Erythroblast (primary cell): ENCODE results near the gene ERICH4.
"Not testable (repeated sequence)": the region's sequence is repeated elsewhere in the genome, so short reads cannot be mapped to it uniquely, and the experiment has no call there.

Source experiments
- DNase-seq, 2 experiments: peaks; one replicate each; lab custom pipeline; 2025; lab: John Stamatoyannopoulos, UW
- GATA1 ChIP-seq: IDR thresholded peaks from 2 replicates; pipeline ENCODE4 v1.6.1; 2011; ENCODE audit warnings: low read depth, mild to moderate bottlenecking, control low read depth, low read length, moderate library complexity
- POLR2A ChIP-seq: IDR thresholded peaks from 2 replicates; pipeline ENCODE4 v1.6.1; 2011; ENCODE audit warnings: mild to moderate bottlenecking, low read length

The ERICH4 gene

DNA sequence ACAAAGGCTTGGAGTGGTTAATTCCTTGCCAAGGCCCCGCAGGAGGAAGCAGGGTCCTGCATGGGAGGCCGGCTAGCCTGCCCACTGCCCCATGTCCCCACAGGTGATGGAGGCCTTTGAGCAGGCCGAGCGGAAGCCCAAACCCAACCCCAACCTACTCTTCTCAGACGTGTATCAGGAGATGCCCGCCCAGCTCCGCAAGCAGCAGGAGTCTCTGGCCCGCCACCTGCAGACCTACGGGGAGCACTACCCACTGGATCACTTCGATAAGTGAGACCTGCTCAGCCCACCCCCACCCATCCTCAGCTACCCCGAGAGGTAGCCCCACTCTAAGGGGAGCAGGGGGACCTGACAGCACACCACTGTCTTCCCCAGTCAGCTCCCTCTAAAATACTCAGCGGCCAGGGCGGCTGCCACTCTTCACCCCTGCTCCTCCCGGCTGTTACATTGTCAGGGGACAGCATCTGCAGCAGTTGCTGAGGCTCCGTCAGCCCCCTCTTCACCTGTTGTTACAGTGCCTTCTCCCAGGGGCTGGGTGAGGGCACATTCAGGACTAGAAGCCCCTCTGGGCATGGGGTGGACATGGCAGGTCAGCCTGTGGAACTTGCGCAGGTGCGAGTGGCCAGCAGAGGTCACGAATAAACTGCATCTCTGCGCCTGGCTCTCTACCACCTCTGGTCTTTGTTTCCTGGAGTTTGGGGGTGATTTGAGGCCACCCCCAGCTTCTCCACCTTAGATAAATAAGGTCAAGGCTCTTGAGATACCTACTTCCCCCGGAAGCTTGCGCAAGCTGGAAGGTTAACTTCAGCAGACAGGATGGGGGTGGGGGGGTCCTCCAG lies 18.4 kb upstream of the ERICH4 start:
- no peak for DNase-seq
- TF ChIP-seq POLR2A (no peak), GATA1 (no peak)

DNA sequence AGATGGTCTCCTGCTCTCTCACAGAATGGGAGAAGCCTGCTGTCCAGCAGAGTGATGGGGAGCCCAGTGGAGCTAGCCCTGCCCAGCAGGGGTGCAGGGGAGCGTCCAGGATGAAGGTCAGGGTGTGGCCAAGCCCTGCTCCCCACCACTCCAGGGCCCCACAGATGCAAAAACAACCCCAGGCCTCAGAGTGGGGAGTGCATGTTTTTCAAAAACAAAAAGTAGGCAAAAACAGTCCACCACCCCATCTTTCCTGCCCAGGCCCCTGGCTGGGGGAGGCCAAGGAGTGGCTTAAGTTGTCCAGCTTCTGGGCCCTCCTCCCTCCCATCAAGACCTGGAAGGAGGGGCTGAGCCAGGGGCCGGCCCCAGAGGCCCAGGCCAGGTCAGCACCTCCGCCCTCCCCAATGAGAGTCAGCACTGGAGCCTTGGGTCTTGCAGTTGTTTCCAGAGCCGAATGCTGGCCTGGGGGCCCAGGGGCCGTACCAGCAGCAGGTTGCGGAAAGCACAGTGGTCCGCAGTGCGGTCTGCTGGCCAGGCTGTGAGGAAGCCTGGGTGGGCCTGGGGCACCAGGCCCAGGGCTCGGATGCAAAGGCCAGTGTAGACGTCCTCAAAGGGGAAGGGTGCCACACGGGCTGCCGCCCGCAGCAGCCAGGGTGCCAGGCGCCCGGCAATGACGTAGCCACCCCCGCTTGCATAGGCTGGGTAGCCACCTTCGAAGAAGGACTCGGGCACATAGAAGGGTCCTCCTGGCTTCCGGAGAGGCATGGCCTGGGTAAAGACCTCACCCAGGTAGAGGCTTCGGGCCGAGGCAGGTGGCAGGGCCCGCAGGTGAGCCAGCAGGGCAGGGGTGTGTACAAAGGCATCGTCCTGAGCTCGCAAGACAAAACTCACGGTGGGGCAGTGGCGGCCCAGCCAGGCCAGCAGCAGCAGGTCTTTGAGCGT lies 17.5 kb upstream of the ERICH4 start:
- TF ChIP-seq POLR2A (no peak), GATA1 (no peak)
- DNase-seq: no peak

DNA sequence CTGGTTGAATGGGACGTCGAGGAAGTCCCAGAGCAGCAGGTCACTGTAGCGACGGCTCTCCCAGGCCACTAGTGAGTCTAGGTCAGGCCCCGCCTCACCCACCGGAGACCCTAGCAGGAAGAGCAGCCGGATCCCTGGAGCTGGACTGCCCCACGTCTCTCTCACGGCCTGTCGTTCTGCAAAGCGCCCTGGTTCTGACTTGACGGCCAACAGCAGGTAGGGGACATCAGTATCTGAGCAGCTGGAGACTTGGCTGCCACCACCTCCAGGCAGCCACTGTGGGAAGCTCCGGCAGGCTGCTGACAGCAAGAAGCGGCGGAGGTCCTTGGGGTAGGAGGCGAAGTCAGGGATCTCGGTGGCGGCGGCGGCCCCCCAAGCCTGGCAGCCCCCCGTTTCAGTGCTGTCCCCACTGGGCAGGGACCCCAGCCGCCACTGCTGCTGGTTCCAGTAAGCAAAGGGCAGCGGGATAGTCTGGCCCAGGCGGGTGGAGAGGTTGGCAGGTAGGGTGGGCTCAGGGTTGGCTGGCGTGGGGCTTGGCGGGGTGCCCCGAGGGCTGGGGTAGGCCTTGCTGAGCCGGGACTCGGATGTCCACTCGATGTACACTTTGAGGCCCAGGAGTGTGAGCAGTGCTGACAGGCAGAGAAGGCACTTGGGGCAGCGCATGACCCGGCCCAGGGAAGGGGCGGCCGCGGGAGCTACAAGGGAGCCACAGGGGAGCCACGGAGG lies 16.7 kb upstream of the ERICH4 start:
- TF ChIP-seq POLR2A: no peak
- no peak for TF ChIP-seq GATA1
- no peak for DNase-seq

DNA sequence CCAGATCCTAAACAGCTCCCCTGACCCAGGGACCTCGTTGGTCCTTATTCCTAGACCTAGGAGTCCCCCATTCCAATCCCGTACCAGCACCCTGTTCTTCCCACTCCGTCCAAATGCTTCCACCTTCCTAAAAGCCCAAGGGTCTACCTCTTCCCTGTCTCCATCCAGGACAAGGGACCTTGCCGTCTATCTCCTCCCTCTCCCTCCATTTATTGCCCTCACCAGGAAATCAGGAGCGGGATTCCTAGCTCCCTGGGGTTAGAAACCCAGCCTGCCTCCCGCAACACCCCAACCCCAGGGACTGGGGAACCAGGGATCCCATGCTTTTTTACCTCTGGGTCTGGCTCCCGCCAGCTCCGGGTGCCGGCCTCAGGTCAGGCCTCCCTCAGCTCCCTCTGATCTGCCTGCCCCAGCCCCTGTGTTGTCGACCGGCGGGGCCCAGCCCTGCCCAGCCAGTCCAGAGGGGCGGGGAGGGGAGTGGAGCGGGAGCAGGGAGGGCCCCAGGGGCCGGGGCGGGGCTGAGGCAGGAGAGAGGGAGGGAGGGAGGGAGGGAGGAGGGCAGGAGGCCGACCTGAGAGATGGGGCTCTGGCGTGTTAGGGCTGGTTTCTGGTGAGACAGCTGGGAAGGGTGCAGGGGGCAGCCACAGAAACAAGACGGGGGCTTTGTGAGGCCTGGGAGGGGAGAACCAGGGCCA lies 15.9 kb upstream of the ERICH4 start, which contains the start of gene B3GNT8:
B3GNT8 (minus strand) TSS at position 423 of the 695 bp plus-strand sequence. CDS start 596 bp downstream, outside the sequence.
- peak; percentile 86 to 90 for DNase-seq

GRCh38 chr19:41427647-41428480 lies 15.1 kb upstream of the ERICH4 start:
- TF ChIP-seq POLR2A: no peak
- no peak for TF ChIP-seq GATA1
- DNase-seq: peak; percentile 58 to 67

More for the DNA sequence above, 15.9 kb upstream of the ERICH4 start, which contains the start of gene B3GNT8:
- TF ChIP-seq POLR2A (no peak), GATA1 (no peak)

GRCh38 chr19:41428481-41428859 lies 14.5 kb upstream of the ERICH4 start:
- TF ChIP-seq GATA1: no peak
- TF ChIP-seq POLR2A: no peak
- no peak for DNase-seq

DNA sequence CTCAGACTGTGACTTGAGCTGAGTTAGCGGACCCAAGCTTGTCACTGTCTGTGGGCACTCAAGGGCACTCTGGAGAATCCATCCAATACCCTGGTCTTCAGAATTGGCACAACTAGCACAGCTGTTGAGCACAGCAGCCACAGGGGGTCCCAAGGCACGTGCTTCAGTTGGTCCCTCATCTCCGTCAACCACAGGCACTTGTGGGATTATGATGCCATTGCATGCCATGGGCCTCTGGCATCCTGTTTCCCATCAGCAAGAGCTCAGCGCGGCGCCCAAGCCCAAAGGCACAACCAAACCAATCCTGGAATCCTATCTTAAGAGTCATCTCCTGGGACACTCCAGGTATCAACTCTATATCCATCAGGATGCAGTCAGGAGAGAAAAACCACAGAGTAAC lies 12.0 kb upstream of the ERICH4 start:
- TF ChIP-seq POLR2A: no peak
- TF ChIP-seq GATA1: no peak
- no peak for DNase-seq

DNA sequence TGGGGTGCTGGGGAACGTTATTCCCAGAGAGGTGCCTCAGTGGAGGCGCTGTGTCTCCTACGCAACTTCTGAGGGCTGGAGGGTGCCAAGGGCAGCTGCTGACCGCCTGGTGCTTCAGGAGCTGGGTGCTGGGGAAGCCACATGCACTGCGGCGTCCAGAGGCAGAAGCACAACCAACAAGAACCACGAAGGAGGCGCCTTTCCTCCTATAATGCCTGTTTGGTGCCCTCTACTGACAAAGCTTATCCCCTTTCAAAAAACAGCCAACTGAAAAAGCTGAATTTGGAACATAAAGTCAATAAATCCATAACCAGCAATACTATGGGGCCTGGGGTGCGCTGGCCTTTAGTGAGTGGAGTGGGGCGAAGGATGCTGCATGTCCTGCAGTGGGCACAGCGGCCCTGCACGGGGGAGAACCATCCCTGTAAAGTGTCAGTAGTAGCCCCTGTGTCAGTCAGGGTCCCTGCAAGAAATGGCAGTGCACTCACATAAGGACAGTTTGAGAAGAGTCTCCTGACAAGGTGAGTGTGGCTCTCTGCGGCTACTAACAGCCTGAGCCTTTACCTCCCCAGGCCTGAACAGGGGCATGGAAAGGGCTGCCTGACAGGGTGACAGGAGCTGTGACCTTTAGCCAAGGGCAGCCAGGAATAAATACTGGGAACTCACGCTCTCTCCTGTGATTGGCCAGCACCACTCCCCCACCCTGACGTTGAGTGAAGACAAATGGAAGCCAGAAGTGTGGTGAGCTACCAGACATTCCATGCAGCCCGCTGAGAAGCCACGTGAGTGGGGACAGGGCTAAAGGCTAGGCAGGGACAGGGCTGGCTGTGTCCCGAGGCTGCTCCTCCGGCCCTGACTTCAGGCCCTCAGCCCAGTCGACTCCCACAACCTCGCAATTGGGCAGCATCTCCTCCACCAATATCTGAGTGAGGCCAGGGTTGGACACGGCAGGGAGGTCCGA lies 11.2 kb upstream of the ERICH4 start:
- DNase-seq: peak; percentile 30 to 35
- TF ChIP-seq POLR2A: no peak
- TF ChIP-seq GATA1: no peak

DNA sequence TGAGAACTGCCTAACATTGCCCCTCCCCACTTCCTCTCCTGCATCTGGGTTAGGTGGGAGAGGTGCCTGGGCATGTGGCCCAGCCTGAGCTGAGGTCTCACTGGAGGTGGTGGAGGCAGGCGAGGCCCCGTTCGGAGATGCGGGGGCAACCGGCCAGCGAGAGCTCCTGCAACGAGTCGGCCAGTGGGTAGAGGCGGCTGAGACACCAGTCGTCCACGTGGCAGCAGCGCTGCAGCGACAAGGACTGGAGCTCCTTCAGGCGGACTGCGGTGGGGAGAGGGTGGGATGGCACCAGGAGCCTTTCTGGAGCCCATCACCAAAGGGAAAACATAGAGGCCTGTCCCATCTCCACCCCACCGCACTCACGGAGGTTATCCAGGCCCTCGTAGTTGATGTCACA lies 9.8 kb upstream of the ERICH4 start:
- TF ChIP-seq GATA1 (no peak), POLR2A (no peak)
- no peak for DNase-seq

- DNase-seq: no peak
Measured at GRCh38 chr19:41434450-41434849, 8.5 kb upstream of the ERICH4 start.

GRCh38 chr19:41435376-41435775 lies 7.6 kb upstream of the ERICH4 start:
- DNase-seq: not testable (repeated sequence)

More at GRCh38 chr19:41434450-41434849, 8.5 kb upstream of the ERICH4 start:
- TF ChIP-seq GATA1: no peak
- no peak for TF ChIP-seq POLR2A
